Measurements from ENCODE around the gene MAP4K2. TPM values are rescaled to one million over a fixed set of nuclear protein-coding genes. Genes with fewer than 3 reads are reported as not detected.

Gene MAP4K2
- total RNA-seq, 4 donors from 2014 or later, result 5.9 to 14.3 (median 9.1) TPM

- TF ChIP-seq, protein P1, sequence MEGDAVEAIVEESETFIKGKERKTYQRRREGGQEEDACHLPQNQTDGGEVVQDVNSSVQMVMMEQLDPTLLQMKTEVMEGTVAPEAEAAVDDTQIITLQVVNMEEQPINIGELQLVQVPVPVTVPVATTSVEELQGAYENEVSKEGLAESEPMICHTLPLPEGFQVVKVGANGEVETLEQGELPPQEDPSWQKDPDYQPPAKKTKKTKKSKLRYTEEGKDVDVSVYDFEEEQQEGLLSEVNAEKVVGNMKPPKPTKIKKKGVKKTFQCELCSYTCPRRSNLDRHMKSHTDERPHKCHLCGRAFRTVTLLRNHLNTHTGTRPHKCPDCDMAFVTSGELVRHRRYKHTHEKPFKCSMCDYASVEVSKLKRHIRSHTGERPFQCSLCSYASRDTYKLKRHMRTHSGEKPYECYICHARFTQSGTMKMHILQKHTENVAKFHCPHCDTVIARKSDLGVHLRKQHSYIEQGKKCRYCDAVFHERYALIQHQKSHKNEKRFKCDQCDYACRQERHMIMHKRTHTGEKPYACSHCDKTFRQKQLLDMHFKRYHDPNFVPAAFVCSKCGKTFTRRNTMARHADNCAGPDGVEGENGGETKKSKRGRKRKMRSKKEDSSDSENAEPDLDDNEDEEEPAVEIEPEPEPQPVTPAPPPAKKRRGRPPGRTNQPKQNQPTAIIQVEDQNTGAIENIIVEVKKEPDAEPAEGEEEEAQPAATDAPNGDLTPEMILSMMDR (IDR thresholded peaks at IDR 0.05; ENCODE audit: low read depth), result no peak
Observed at GRCh38 chr11:64831411-64831891, 28.4 kb upstream of the MAP4K2 start.

- TF ChIP-seq, protein P1 (IDR thresholded peaks at IDR 0.05; ENCODE audit: low read depth), result no peak
Observed at GRCh38 chr11:64829536-64830251, 26.7 kb upstream of the MAP4K2 start.

DNA sequence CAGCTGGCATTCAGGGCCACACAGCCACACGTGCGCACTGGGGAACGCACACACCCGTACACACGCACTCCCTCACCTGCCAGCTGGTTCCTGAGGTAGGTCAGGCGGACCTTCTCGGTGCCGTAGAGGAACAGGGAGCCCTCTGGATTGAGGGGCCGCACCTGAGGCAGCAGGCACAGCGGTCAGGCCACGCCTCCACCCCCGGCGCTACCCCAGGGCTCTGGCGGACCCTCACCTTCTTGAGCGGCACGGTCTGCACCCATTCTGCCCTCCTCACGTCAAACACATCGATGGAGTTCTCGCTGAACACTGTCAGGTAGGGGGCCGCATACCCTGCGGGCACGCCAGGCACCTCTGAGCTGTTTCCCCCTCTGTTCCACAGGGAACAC, 24.4 kb upstream of the MAP4K2 start:
- TF ChIP-seq, protein P1 (IDR thresholded peaks at IDR 0.05; ENCODE audit: low read depth), result no peak

- TF ChIP-seq, protein P1 (IDR thresholded peaks at IDR 0.05; ENCODE audit: low read depth), result no peak
Observed at GRCh38 chr11:64826578-64827450, 23.8 kb upstream of the MAP4K2 start.

- TF ChIP-seq, protein P1 (IDR thresholded peaks at IDR 0.05; ENCODE audit: low read depth), result no peak
Observed at GRCh38 chr11:64826062-64826461, 23.0 kb upstream of the MAP4K2 start.

- TF ChIP-seq, protein P1 (IDR thresholded peaks at IDR 0.05; ENCODE audit: low read depth), result no peak
Observed at GRCh38 chr11:64823568-64824119, 20.6 kb upstream of the MAP4K2 start.

- TF ChIP-seq, protein P1 (IDR thresholded peaks at IDR 0.05; ENCODE audit: low read depth), result no peak
Observed at GRCh38 chr11:64817476-64817875, 14.5 kb upstream of the MAP4K2 start.

Measured in subcutaneous adipose tissue (tissue), 4 donors.